PFSK-1 (cell line): ENCODE data around the gene FFAR3.

Source experiments
- FOXP2 ChIP-seq: optimal IDR thresholded peaks from 2 replicates; pipeline ENCODE3; 2011; ENCODE audit warnings: borderline replicate concordance, control low read depth, inconsistent platforms; ENCODE audit not compliant: insufficient read depth; ENCODE audit errors: extremely low read length, extremely low read depth
- POLR2AphosphoS5 ChIP-seq: IDR thresholded peaks from 2 replicates; pipeline ENCODE4 v1.6.1; 2012; ENCODE audit warnings: low read depth, mild to moderate bottlenecking, control low read depth, low read length, moderate library complexity
- SIN3A ChIP-seq: IDR thresholded peaks from 2 replicates; pipeline ENCODE4 v1.6.1; 2012; ENCODE audit warnings: mild to moderate bottlenecking, low read length, moderate library complexity, borderline replicate concordance; ENCODE audit not compliant: insufficient read depth
- TAF1 ChIP-seq: IDR thresholded peaks from 2 replicates; pipeline ENCODE4 v1.6.1; 2012; ENCODE audit warnings: low read length, control low read depth, borderline replicate concordance; ENCODE audit not compliant: insufficient read depth
- TF ChIP-seq, protein P1 (sequence below), 2 experiments: IDR thresholded peaks; 2 replicates each; pipeline versions ENCODE4 v1.6.1 to v1.8.0; 2011 to 2012; ENCODE audit warnings: low read depth in 2 of 2, low read length in 2 of 2, control low read depth in 1 of 2, inconsistent platforms in 1 of 2, mild to moderate bottlenecking in 1 of 2, moderate library complexity in 1 of 2; ENCODE audit not compliant: insufficient read depth in 1 of 2

Gene FFAR3

DNA sequence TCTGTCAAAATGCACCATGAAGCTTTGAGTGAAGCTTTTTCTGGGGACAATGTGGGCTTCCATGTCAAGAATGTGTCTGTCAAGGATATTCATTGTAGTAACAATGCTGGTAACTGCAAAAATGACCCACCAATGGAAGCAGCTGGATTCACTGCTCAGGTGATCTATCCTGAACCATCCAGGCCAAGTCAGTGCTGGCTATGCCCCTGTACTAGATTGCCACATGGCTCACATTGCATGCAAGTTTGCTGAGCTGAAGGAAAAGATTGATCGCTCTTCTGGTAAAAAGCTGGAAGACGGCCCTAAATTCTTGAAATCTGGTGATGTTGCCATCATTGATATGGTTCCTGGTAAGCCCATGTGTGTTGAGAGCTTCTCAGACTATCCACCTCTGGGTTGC, 25.3 kb downstream of the FFAR3 start:
- TF ChIP-seq SIN3A (no peak), TAF1 (no peak)
- TF ChIP-seq, protein P1, sequence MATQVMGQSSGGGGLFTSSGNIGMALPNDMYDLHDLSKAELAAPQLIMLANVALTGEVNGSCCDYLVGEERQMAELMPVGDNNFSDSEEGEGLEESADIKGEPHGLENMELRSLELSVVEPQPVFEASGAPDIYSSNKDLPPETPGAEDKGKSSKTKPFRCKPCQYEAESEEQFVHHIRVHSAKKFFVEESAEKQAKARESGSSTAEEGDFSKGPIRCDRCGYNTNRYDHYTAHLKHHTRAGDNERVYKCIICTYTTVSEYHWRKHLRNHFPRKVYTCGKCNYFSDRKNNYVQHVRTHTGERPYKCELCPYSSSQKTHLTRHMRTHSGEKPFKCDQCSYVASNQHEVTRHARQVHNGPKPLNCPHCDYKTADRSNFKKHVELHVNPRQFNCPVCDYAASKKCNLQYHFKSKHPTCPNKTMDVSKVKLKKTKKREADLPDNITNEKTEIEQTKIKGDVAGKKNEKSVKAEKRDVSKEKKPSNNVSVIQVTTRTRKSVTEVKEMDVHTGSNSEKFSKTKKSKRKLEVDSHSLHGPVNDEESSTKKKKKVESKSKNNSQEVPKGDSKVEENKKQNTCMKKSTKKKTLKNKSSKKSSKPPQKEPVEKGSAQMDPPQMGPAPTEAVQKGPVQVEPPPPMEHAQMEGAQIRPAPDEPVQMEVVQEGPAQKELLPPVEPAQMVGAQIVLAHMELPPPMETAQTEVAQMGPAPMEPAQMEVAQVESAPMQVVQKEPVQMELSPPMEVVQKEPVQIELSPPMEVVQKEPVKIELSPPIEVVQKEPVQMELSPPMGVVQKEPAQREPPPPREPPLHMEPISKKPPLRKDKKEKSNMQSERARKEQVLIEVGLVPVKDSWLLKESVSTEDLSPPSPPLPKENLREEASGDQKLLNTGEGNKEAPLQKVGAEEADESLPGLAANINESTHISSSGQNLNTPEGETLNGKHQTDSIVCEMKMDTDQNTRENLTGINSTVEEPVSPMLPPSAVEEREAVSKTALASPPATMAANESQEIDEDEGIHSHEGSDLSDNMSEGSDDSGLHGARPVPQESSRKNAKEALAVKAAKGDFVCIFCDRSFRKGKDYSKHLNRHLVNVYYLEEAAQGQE (IDR thresholded peaks at IDR 0.05; ENCODE audit: insufficient read depth in 1 of 2, low read depth in 2 of 2, low read length in 2 of 2) = no peak

DNA sequence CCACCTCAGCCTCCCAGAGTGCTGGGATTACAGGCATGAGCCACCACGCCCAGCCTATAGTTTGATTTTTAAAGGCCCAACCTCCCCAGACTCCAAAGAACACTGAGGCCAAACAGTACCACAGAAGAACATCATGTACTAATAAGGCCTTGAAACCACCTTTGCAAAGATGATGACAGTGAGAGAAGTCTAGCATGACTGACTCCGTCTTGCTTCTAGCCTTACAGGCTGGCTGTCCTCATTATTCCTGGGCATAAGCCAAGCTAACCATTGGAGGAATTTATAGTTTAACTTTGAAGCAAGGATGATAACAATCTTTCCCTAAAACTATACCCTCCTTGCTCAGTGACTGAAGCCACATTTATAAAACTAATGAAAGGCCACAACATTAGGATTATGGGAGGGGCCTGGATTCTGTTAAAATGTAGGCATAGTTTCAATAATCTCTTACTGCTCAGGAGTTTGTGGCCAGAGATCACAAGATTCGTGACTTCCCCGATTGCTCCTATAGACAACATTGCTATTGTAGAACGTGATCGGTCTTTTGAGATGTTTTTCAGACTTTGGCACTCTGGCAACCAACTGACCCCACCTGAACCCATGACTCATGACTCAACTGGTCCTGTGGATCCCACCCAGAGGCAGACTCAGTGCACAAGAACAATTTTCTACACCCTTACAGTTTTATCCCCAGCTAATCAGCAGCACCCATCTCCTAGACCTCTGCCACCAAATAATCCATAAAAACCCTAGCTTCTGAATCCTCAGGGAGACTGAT, 30.2 kb downstream of the FFAR3 start:
- TF ChIP-seq FOXP2 (no peak), TAF1 (no peak), SIN3A (no peak), POLR2AphosphoS5 (no peak)
- TF ChIP-seq, protein P1 (IDR thresholded peaks at IDR 0.05; ENCODE audit: insufficient read depth in 1 of 2, low read depth in 2 of 2, low read length in 2 of 2) = no peak

DNA sequence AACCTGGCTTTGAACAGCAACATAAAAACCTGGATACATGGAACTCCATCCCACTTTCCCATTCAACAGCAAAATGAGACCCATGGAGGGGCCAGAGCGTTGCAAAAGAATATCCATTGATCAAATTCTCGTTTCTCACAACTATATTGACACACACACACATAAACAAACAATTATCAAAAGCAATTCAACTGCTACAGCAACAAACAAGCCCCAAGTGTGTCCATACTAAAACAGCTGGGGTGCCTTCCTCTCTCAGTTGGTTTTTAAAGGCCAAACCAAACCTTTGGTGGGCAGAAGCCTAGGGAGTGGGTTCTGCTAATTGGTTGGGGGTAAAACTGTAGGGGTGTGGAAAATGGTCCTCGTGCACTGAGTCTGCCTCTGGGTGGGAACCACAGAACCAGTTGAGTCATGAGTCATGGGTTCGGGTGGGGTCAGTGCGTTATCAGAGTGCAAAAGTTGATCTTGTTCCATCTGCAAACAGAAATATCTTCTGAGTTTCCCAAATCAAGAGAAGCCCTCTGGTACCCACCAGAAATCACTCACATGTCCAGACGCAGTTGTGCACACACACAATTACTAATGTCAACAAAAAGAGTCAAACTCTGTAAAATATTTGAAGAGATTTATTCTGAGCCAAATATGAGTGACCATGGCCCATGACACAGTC, 31.1 kb downstream of the FFAR3 start:
- TF ChIP-seq POLR2AphosphoS5 = no peak
- TF ChIP-seq TAF1 = no peak
- TF ChIP-seq, protein P1 (IDR thresholded peaks at IDR 0.05; ENCODE audit: insufficient read depth in 1 of 2, low read depth in 2 of 2, low read length in 2 of 2) = no peak

DNA sequence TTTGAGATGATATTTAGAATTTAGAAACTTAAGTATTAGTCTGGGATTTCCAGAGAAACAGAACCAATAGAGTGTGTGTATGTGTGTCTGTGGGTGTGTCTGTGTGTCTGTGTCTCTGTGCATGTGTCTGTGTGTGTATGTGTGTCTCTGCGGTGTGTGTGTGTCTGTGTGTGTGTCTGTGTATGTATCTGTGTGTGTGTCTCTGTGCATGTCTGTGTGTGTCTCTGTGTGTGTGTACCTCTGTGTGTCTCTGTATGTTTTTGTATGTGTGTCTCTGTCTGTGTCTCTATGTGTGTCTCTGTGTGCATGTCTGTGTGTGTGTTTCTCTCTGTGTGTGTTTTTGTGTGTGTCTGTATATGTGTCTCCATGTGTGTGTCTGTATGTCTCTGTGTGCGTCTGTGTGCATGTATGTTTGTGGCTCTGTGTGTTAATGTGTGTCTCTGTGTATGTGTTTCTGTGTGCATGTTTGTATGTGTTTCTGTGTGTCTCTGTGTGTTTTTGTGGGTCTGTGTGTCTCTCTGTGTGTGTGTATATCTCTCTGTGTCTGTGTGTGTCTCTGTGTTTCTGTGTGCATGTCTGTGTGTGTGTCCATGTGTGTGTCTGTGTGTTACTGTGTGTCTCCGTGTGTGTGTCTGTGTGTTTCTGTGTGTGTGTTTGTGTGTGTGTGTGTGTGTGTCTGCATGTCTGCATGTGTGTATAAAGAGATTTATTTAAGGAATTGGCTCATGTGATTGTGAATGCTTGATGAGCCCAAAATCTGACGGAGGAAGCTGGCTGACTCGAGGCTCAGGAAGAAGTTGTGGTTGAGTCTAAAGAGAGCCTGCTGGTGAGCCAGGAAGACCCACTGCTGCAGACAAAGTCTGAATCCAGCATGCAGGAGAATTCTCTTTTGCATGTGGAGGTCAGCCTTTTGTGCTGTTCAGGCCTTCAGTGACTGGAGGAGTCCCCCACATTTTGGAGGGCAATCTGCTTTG, 34.8 kb downstream of the FFAR3 start:
- no peak for TF ChIP-seq SIN3A
- no peak for TF ChIP-seq POLR2AphosphoS5
- TF ChIP-seq, protein P1 (IDR thresholded peaks at IDR 0.05; ENCODE audit: insufficient read depth in 1 of 2, low read depth in 2 of 2, low read length in 2 of 2) = no peak
- TF ChIP-seq TAF1 = no peak
- TF ChIP-seq FOXP2 = no peak
